K562 (cell line): ENCODE results near the gene AGAP1. TPM values are rescaled to one million over a fixed set of nuclear protein-coding genes. Genes with fewer than 3 reads are reported as not detected.

Source experiments
- ATAC-seq: fragments of 200-7000 bp; cut with Tn5 transposase; 3 replicates; pipeline ENCODE4 v1.9.1; 2020; ENCODE audit warnings: moderate library complexity
- BruUV-seq: library from RNA; stranded (reverse); fragments of 400-500 nt; replicated peaks from 2 replicates; lab custom pipeline; 2021; lab: Mats Ljungman, UMichigan
- CTCF ChIA-PET: fragments of 300-600 bp; formaldehyde crosslinking; extraction: SDS; loops from one replicate; lab custom pipeline; 2021; ENCODE audit warnings: low intra/inter-chr PET ratio; lab: Yijun Ruan, JAX
- POLR2A ChIA-PET: fragments of 300-600, 350-650 bp; sonication (Branson Sonifier 250); formaldehyde crosslinking; extraction: SDS; loops from one replicate; lab custom pipeline; 2021; ENCODE audit warnings: antibody characterized with exemption, inconsistent platforms; lab: Yijun Ruan, JAX
- DNase-seq, 4 experiments: peaks; one replicate each; pipeline versions ENCODE4 v3.0.0 to v3.0.0-alpha.2; 2011 to 2018; ENCODE audit warnings: low spot score in 3 of 4, mixed read lengths in 3 of 4; ENCODE audit errors: extremely low read depth in 1 of 4
- FAIRE-seq: peaks from 2 replicates; lab custom pipeline; 2011; peaks lifted over from hg19 to GRCh38; lab: Jason Lieb, UNC
- H2AFZ ChIP-seq: 2 replicates; pipeline ENCODE4 v1.6.0; 2011; ENCODE audit warnings: low read depth, low read length, control low read depth, inconsistent platforms
- H3K27ac ChIP-seq: fragments of 200-600 bp; 3 replicates; pipeline ENCODE4 v1.8.0; 2011; ENCODE audit warnings: low read depth, mild to moderate bottlenecking, control low read depth, inconsistent platforms, low read length, moderate library complexity, mixed read lengths; ENCODE audit errors: extremely low read depth
- H3K27me3 ChIP-seq, 2 experiments: fragments of 300-600 bp in 1 of 2; 2 replicates in 1 of 2; 3 replicates in 1 of 2; pipeline versions ENCODE4 v1.6.0 to v1.8.0; 2011; ENCODE audit warnings: inconsistent platforms in 2 of 2, low read length in 2 of 2, mild to moderate bottlenecking in 1 of 2, mixed read lengths in 1 of 2, moderate library complexity in 1 of 2; ENCODE audit not compliant: control insufficient read depth in 2 of 2, insufficient read depth in 2 of 2
- H3K36me3 ChIP-seq: fragments of 300-600 bp; 3 replicates; pipeline ENCODE4 v1.8.0; 2011; ENCODE audit warnings: mild to moderate bottlenecking, low read length, inconsistent platforms; ENCODE audit not compliant: control insufficient read depth, insufficient read depth
- H3K4me1 ChIP-seq, 2 experiments: fragments of 200-600 bp in 1 of 2; replicated peaks in 1 of 2; 2 replicates in 1 of 2; 3 replicates in 1 of 2; pipeline versions ENCODE4 v1.5.1 to v1.8.0; 2011; ENCODE audit warnings: inconsistent platforms in 2 of 2, low read length in 2 of 2, mild to moderate bottlenecking in 1 of 2, mixed read lengths in 1 of 2, moderate library complexity in 1 of 2; ENCODE audit not compliant: control insufficient read depth in 2 of 2, insufficient read depth in 2 of 2
- H3K4me2 ChIP-seq: 2 replicates; pipeline ENCODE4 v1.6.1; 2011; ENCODE audit warnings: low read length, control low read depth, inconsistent platforms, mixed read lengths; ENCODE audit not compliant: insufficient read depth
- H3K4me3 ChIP-seq: fragments of 200-600 bp; sonication (generic), shearing (Covaris generic); 2 replicates; pipeline ENCODE4 v1.5.1; 2016; ENCODE audit warnings: control low read depth, inconsistent platforms
- H3K79me2 ChIP-seq: fragments of 200-600 bp; 3 replicates; pipeline ENCODE4 v1.8.0; 2011; ENCODE audit warnings: low read length, inconsistent platforms; ENCODE audit not compliant: control insufficient read depth, insufficient read depth
- H3K9ac ChIP-seq, 2 experiments: 2 replicates each; pipeline versions ENCODE4 v1.6.0 to v1.6.1; 2011; ENCODE audit warnings: low read depth in 2 of 2, low read length in 2 of 2, control low read depth in 1 of 2, inconsistent platforms in 1 of 2, mild to moderate bottlenecking in 1 of 2, mixed read lengths in 1 of 2; ENCODE audit not compliant: insufficient read depth in 1 of 2
- H3K9me1 ChIP-seq: one replicate; pipeline ENCODE4 v1.6.0; 2011; ENCODE audit warnings: inconsistent platforms, mild to moderate bottlenecking, low read length, moderate library complexity; ENCODE audit not compliant: control insufficient read depth, insufficient read depth
- H3K9me3 ChIP-seq: replicated peaks from 2 replicates; pipeline ENCODE4 v1.5.1; 2011; ENCODE audit warnings: low read depth, low read length, inconsistent platforms; ENCODE audit not compliant: control insufficient read depth, insufficient read depth
- H4K20me1 ChIP-seq: replicated peaks from 2 replicates; pipeline ENCODE4 v1.6.1; 2011; ENCODE audit warnings: low read length, inconsistent platforms, mixed read lengths; ENCODE audit not compliant: control insufficient read depth, insufficient read depth
- ATF7 ChIP-seq: fragments of 450-650 bp; IDR thresholded peaks from 2 replicates; pipeline ENCODE4 v1.7.1; 2014; ENCODE audit warnings: mild to moderate bottlenecking, moderate library complexity
- ZNF165 ChIP-seq: fragments of 250-450 bp; sonication (Bioruptor Pico); IDR thresholded peaks from 2 replicates; pipeline ENCODE4 v1.4.0; 2020; ENCODE audit warnings: borderline replicate concordance
- ZNF507 ChIP-seq: conservative IDR thresholded peaks from 2 replicates; pipeline ENCODE4 v1.6.1; 2017; ENCODE audit warnings: missing genetic modification characterization, missing compliant biosample characterization
- WGBS: fragments of 100-300 bp; shearing (Covaris generic); methylation state at CpG from one replicate; pipeline ENCODE4 v1.1.6; 2016; ENCODE audit warnings: low coverage, mixed read lengths; ENCODE audit not compliant: insufficient coverage; ENCODE audit errors: missing lambda C conversion rate; 5-methylcytosine and 5-hydroxymethylcytosine counted together
- in situ Hi-C: fragments of 300-500 bp; cut with MboI; formaldehyde crosslinking; loops from 4 replicates; pipeline ENCODE4 v1.15.0; 2018; ENCODE audit warnings: inconsistent platforms, mixed read lengths
- intact Hi-C: fragments of 100-400 bp; cut with micrococcal nuclease; formaldehyde crosslinking; loops from 2 replicates; pipeline ENCODE4 v1.14.2; 2022
- polyA plus RNA-seq, 8 experiments: library from polyadenylated mRNA; depleted of rRNA in 4 of 8; stranded (reverse) in 5 of 8; unstranded in 3 of 8; fragments of >200 nt; fragmentation: Nextera tagmentation in 2 of 8; fragmentation: Illumina TruSeq in 1 of 8; extraction: Ambion mirVana in 2 of 8; extraction: Trizol in 1 of 8; gene quantifications; 2 replicates each; pipeline versions ENCODE4 v1.2.1 to v1.2.3, GENCODE V29; 2011 to 2014; ENCODE audit warnings: inconsistent platforms in 1 of 8, missing spikeins in 1 of 8
- total RNA-seq, 7 experiments: library from RNA; depleted of rRNA in 6 of 7; stranded (reverse); fragments of >200 nt in 6 of 7; fragmentation: Illumina TruSeq in 2 of 7; extraction: Trizol in 2 of 7; gene quantifications; 2 replicates each; pipeline versions ENCODE4 v1.2.1 to v1.2.3, GENCODE V29; 2011 to 2021; ENCODE audit warnings: low replicate concordance in 1 of 7
- TF ChIP-seq, protein P1 (sequence below), 2 experiments: fragments of 150-350 bp in 1 of 2; IDR thresholded peaks; 2 replicates each; pipeline ENCODE4 v1.6.1; 2012 to 2016; ENCODE audit warnings: low read depth in 2 of 2, low read length in 2 of 2, mild to moderate bottlenecking in 1 of 2, moderate library complexity in 1 of 2
- TF ChIP-seq, protein P2 (sequence below): fragments of 250-450 bp; sonication (Bioruptor Pico); IDR thresholded peaks from 2 replicates; pipeline ENCODE4 v1.5.0; 2021; ENCODE audit warnings: mild to moderate bottlenecking, borderline replicate concordance
- TF ChIP-seq, protein P3 (sequence below), 2 experiments: fragments of 200-800 bp in 1 of 2; sonication (Bioruptor generic) in 1 of 2; sonication (generic) in 1 of 2; formaldehyde crosslinking in 1 of 2; IDR thresholded peaks in 1 of 2; conservative IDR thresholded peaks in 1 of 2; 2 replicates each; pipeline versions ENCODE4 v1.5.0 to v1.6.1; 2016 to 2020; ENCODE audit warnings: missing compliant biosample characterization in 1 of 2, missing genetic modification characterization in 1 of 2, missing genetic modification reagents in 1 of 2

AGAP1 gene
- total and polyA plus RNA-seq, 9 of the 15 experiments (the other 6 are each of a cell fraction or from before 2014, with no cell fraction given), result 1.3 to 24.0 (median 10.6) TPM

DNA sequence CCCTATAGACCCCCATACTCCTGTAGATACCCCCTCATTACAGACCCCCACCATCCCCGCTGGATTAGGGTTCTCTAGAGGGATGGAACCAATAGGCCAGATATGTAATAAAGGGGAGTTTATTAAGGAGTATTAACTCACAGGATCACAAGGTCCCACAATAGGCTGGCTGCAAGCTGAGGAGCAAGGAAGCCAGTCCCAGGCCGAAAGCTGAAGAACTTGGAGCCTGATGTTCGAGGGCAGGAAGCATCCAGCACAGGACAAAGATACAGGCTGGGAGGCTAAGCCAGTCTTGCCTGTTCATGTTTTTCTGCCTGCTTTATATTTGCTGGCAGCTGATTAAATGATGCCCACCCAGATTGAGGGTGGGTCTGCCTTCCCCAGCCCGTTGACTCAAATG lies 106.6 kb downstream of the AGAP1 start:
- H3K27ac ChIP-seq, result no peak overlapping the region
- H3K27me3 ChIP-seq, result no peaks in the 10 kb centered on the region
- ATAC-seq (no peak), DNase-seq (no peak), FAIRE-seq (no peak)
- in situ Hi-C loops (no loop called here), intact Hi-C loops (no loop called here)
- 89% methylated on average over 4 of the region's 4 CpGs for WGBS
- BruUV-seq, result no TSS peak
- H4K20me1 ChIP-seq, result peaks cover 5% of the 10 kb centered on the region
- H3K4me1 ChIP-seq, result no peaks in the 10 kb centered on the region; a peak in 1 of 5 replicates
- H3K4me2 ChIP-seq, result no peak overlapping the region
- peaks cover 65% of the 10 kb centered on the region for H3K79me2 ChIP-seq
- TF ChIP-seq, protein P1, sequence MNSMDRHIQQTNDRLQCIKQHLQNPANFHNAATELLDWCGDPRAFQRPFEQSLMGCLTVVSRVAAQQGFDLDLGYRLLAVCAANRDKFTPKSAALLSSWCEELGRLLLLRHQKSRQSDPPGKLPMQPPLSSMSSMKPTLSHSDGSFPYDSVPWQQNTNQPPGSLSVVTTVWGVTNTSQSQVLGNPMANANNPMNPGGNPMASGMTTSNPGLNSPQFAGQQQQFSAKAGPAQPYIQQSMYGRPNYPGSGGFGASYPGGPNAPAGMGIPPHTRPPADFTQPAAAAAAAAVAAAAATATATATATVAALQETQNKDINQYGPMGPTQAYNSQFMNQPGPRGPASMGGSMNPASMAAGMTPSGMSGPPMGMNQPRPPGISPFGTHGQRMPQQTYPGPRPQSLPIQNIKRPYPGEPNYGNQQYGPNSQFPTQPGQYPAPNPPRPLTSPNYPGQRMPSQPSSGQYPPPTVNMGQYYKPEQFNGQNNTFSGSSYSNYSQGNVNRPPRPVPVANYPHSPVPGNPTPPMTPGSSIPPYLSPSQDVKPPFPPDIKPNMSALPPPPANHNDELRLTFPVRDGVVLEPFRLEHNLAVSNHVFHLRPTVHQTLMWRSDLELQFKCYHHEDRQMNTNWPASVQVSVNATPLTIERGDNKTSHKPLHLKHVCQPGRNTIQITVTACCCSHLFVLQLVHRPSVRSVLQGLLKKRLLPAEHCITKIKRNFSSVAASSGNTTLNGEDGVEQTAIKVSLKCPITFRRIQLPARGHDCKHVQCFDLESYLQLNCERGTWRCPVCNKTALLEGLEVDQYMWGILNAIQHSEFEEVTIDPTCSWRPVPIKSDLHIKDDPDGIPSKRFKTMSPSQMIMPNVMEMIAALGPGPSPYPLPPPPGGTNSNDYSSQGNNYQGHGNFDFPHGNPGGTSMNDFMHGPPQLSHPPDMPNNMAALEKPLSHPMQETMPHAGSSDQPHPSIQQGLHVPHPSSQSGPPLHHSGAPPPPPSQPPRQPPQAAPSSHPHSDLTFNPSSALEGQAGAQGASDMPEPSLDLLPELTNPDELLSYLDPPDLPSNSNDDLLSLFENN (IDR thresholded peaks at IDR 0.05; ENCODE audit: low read depth in 2 of 2, low read length in 2 of 2), result no peak
- no peak for TF ChIP-seq ZNF165
- TF ChIP-seq, protein P2, sequence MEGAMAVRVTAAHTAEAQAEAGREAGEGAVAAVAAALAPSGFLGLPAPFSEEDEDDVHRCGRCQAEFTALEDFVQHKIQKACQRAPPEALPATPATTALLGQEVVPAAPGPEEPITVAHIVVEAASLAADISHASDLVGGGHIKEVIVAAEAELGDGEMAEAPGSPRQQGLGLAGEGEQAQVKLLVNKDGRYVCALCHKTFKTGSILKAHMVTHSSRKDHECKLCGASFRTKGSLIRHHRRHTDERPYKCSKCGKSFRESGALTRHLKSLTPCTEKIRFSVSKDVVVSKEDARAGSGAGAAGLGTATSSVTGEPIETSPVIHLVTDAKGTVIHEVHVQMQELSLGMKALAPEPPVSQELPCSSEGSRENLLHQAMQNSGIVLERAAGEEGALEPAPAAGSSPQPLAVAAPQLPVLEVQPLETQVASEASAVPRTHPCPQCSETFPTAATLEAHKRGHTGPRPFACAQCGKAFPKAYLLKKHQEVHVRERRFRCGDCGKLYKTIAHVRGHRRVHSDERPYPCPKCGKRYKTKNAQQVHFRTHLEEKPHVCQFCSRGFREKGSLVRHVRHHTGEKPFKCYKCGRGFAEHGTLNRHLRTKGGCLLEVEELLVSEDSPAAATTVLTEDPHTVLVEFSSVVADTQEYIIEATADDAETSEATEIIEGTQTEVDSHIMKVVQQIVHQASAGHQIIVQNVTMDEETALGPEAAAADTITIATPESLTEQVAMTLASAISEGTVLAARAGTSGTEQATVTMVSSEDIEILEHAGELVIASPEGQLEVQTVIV (CRISPR knock-in tag), result no peak
- TF ChIP-seq ATF7, result no peak
- TF ChIP-seq, protein P3, sequence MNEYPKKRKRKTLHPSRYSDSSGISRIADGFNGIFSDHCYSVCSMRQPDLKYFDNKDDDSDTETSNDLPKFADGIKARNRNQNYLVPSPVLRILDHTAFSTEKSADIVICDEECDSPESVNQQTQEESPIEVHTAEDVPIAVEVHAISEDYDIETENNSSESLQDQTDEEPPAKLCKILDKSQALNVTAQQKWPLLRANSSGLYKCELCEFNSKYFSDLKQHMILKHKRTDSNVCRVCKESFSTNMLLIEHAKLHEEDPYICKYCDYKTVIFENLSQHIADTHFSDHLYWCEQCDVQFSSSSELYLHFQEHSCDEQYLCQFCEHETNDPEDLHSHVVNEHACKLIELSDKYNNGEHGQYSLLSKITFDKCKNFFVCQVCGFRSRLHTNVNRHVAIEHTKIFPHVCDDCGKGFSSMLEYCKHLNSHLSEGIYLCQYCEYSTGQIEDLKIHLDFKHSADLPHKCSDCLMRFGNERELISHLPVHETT (CRISPR knock-in tag; conservative IDR thresholded peaks at IDR 0.05 in 1 of 2, IDR thresholded peaks at IDR 0.05 in 1 of 2), result no peak
- no peak for TF ChIP-seq ZNF507 (tag)
- CTCF ChIA-PET, result no interaction called here
- H3K9me3 ChIP-seq, result no peaks in the 10 kb centered on the region
- H3K9me1 ChIP-seq, result no peaks in the 10 kb centered on the region
- no peak overlapping the region for H3K4me3 ChIP-seq
- no peak overlapping the region for H2AFZ ChIP-seq
- H3K36me3 ChIP-seq, result no peaks in the 10 kb centered on the region
- H3K9ac ChIP-seq, result no peak overlapping the region
- POLR2A ChIA-PET, result no interaction called here
